WTC11 (cell line): Measurements from ENCODE around the gene ARIH2. TPM values are rescaled to one million over a fixed set of nuclear protein-coding genes. Genes with fewer than 3 reads are reported as not detected.

Experiments
- ATAC-seq: fragments of 200-7000 bp; cut with Tn5 transposase; 2 replicates; pipeline ENCODE4 v1.10.0; 2021; ENCODE audit warnings: mild to moderate bottlenecking, moderate library complexity
- CTCF ChIA-PET: fragments of 300-600 bp; sonication (Branson Sonifier 250); formaldehyde crosslinking; loops from one replicate; lab custom pipeline; 2021; ENCODE audit warnings: antibody characterized with exemption; lab: Charles Lee
- POLR2A ChIA-PET: fragments of 350-600 bp; sonication (Branson Sonifier 250); formaldehyde crosslinking; loops from one replicate; lab custom pipeline; 2021; ENCODE audit warnings: antibody characterized with exemption; lab: Charles Lee
- DNase-seq: peaks from one replicate; pipeline ENCODE4 v3.0.0; 2021; ENCODE audit warnings: low spot score
- H3K27ac Mint-ChIP-seq: 2 replicates; pipeline ENCODE4 v1.8.0; 2021; ENCODE audit warnings: mixed read lengths
- H3K27me3 Mint-ChIP-seq: 2 replicates; pipeline ENCODE4 v1.8.0; 2021; ENCODE audit warnings: low read depth, mild to moderate bottlenecking, moderate library complexity, mixed read lengths
- H3K36me3 Mint-ChIP-seq: 2 replicates; pipeline ENCODE4 v1.8.0; 2021; ENCODE audit warnings: mixed read lengths
- H3K4me1 Mint-ChIP-seq: 2 replicates; pipeline ENCODE4 v1.8.0; 2022; ENCODE audit warnings: mixed read lengths
- H3K4me3 Mint-ChIP-seq: 2 replicates; pipeline ENCODE4 v1.8.0; 2021; ENCODE audit warnings: mild to moderate bottlenecking, moderate library complexity, mixed read lengths
- H3K9me3 Mint-ChIP-seq: 2 replicates; pipeline ENCODE4 v1.8.0; 2021; ENCODE audit warnings: mixed read lengths
- ARID4B ChIP-seq: sonication (generic); formaldehyde crosslinking; IDR thresholded peaks from 2 replicates; pipeline ENCODE4 v1.8.0; 2023; ENCODE audit warnings: missing genetic modification reagents, mild to moderate bottlenecking, borderline replicate concordance
- CBFB ChIP-seq: sonication (generic); formaldehyde crosslinking; IDR thresholded peaks from 2 replicates; pipeline ENCODE4 v1.8.1; 2022; ENCODE audit warnings: mild to moderate bottlenecking, low read depth, missing genetic modification reagents
- GRHL2 ChIP-seq: fragments of 250-450 bp; sonication (Bioruptor Pico); IDR thresholded peaks from 2 replicates; pipeline ENCODE4 v1.8.0; 2022; ENCODE audit warnings: mild to moderate bottlenecking, moderate library complexity; ENCODE audit not compliant: insufficient replicate concordance, severe bottlenecking
- IRF2 ChIP-seq: sonication (generic); formaldehyde crosslinking; IDR thresholded peaks from 2 replicates; pipeline ENCODE4 v1.8.0; 2022; ENCODE audit warnings: low read depth, missing genetic modification reagents, borderline replicate concordance
- NR3C1 ChIP-seq: sonication (generic); formaldehyde crosslinking; conservative IDR thresholded peaks from 2 replicates; pipeline ENCODE4 v1.8.1; 2023; ENCODE audit warnings: low read depth, mild to moderate bottlenecking, missing genetic modification reagents
- SMAD3 ChIP-seq: sonication (generic); formaldehyde crosslinking; IDR thresholded peaks from 2 replicates; pipeline ENCODE4 v1.8.0; 2022; ENCODE audit warnings: missing genetic modification reagents, mild to moderate bottlenecking, borderline replicate concordance
- ZNF121 ChIP-seq: sonication (generic); formaldehyde crosslinking; IDR thresholded peaks from 2 replicates; pipeline ENCODE4 v1.8.0; 2023; ENCODE audit warnings: missing genetic modification reagents
- ZNF219 ChIP-seq: sonication (generic); formaldehyde crosslinking; IDR thresholded peaks from 2 replicates; pipeline ENCODE4 v1.8.0; 2023; ENCODE audit warnings: missing genetic modification reagents, mild to moderate bottlenecking, borderline replicate concordance
- ZNF232 ChIP-seq: sonication (generic); formaldehyde crosslinking; IDR thresholded peaks from 2 replicates; pipeline ENCODE4 v1.8.0; 2022; ENCODE audit warnings: mild to moderate bottlenecking, missing genetic modification reagents
- ZNF416 ChIP-seq: fragments of 250-450 bp; sonication (Bioruptor Pico); IDR thresholded peaks from 2 replicates; pipeline ENCODE4 v1.9.0; 2021; ENCODE audit warnings: mild to moderate bottlenecking, inconsistent platforms
- total RNA-seq: library from RNA; stranded (reverse); gene quantifications from 3 replicates; pipeline ENCODE4 v1.2.3, GENCODE V29; 2021
- TF ChIP-seq, protein P1 (sequence below): sonication (generic); formaldehyde crosslinking; IDR thresholded peaks from 2 replicates; pipeline ENCODE4 v1.8.1; 2023; ENCODE audit warnings: mild to moderate bottlenecking, missing genetic modification reagents, borderline replicate concordance
- TF ChIP-seq, protein P2 (sequence below): sonication (generic); formaldehyde crosslinking; IDR thresholded peaks from 2 replicates; pipeline ENCODE4 v1.8.0; 2023; ENCODE audit warnings: mild to moderate bottlenecking, missing genetic modification reagents
- TF ChIP-seq, protein P3 (sequence below): sonication (generic); formaldehyde crosslinking; conservative IDR thresholded peaks from 2 replicates; pipeline ENCODE4 v1.8.1; 2022; ENCODE audit warnings: mild to moderate bottlenecking, missing genetic modification reagents

The ARIH2 gene
- total RNA-seq, 1 experiment from 2014 or later: 134 TPM

GRCh38 chr3:48957006-48957705, 38.5 kb downstream of the ARIH2 start:
- peaks cover 17% of the 10 kb centered on the region for H3K4me1 Mint-ChIP-seq
- no peak for DNase-seq
- ChIA-PET CTCF (interaction anchor here (1.1 to 1.5 kb wide), 2 partner anchors 65 to 399 kb away, joined by 3 read pairs; partner anchors contain the start of gene NDUFAF3), POLR2A (no interaction called here)
- H3K4me3 Mint-ChIP-seq: no peak overlapping the region
- TF ChIP-seq ZNF219 (CRISPR knock-in tag) (no peak), ZNF232 (no peak), CBFB (no peak), ARID4B (CRISPR knock-in tag) (no peak), SMAD3 (CRISPR knock-in tag) (no peak), NR3C1 (no peak), ZNF121 (CRISPR knock-in tag) (no peak), IRF2 (CRISPR knock-in tag) (no peak), GRHL2 (CRISPR knock-in tag) (no peak), ZNF416 (CRISPR knock-in tag) (no peak)
- TF ChIP-seq, protein P1, sequence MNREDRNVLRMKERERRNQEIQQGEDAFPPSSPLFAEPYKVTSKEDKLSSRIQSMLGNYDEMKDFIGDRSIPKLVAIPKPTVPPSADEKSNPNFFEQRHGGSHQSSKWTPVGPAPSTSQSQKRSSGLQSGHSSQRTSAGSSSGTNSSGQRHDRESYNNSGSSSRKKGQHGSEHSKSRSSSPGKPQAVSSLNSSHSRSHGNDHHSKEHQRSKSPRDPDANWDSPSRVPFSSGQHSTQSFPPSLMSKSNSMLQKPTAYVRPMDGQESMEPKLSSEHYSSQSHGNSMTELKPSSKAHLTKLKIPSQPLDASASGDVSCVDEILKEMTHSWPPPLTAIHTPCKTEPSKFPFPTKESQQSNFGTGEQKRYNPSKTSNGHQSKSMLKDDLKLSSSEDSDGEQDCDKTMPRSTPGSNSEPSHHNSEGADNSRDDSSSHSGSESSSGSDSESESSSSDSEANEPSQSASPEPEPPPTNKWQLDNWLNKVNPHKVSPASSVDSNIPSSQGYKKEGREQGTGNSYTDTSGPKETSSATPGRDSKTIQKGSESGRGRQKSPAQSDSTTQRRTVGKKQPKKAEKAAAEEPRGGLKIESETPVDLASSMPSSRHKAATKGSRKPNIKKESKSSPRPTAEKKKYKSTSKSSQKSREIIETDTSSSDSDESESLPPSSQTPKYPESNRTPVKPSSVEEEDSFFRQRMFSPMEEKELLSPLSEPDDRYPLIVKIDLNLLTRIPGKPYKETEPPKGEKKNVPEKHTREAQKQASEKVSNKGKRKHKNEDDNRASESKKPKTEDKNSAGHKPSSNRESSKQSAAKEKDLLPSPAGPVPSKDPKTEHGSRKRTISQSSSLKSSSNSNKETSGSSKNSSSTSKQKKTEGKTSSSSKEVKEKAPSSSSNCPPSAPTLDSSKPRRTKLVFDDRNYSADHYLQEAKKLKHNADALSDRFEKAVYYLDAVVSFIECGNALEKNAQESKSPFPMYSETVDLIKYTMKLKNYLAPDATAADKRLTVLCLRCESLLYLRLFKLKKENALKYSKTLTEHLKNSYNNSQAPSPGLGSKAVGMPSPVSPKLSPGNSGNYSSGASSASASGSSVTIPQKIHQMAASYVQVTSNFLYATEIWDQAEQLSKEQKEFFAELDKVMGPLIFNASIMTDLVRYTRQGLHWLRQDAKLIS (CRISPR knock-in tag): no peak
- TF ChIP-seq, protein P2, sequence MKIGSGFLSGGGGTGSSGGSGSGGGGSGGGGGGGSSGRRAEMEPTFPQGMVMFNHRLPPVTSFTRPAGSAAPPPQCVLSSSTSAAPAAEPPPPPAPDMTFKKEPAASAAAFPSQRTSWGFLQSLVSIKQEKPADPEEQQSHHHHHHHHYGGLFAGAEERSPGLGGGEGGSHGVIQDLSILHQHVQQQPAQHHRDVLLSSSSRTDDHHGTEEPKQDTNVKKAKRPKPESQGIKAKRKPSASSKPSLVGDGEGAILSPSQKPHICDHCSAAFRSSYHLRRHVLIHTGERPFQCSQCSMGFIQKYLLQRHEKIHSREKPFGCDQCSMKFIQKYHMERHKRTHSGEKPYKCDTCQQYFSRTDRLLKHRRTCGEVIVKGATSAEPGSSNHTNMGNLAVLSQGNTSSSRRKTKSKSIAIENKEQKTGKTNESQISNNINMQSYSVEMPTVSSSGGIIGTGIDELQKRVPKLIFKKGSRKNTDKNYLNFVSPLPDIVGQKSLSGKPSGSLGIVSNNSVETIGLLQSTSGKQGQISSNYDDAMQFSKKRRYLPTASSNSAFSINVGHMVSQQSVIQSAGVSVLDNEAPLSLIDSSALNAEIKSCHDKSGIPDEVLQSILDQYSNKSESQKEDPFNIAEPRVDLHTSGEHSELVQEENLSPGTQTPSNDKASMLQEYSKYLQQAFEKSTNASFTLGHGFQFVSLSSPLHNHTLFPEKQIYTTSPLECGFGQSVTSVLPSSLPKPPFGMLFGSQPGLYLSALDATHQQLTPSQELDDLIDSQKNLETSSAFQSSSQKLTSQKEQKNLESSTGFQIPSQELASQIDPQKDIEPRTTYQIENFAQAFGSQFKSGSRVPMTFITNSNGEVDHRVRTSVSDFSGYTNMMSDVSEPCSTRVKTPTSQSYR: no peak
- TF ChIP-seq, protein P3, sequence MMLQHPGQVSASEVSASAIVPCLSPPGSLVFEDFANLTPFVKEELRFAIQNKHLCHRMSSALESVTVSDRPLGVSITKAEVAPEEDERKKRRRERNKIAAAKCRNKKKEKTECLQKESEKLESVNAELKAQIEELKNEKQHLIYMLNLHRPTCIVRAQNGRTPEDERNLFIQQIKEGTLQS: no peak
- H3K9me3 Mint-ChIP-seq: no peaks in the 10 kb centered on the region
- no peak for ATAC-seq
- H3K27ac Mint-ChIP-seq: peak overlapping the region; percentile 43; the same call in 1 of the 2 replicates
- H3K27me3 Mint-ChIP-seq: no peaks in the 10 kb centered on the region
- H3K36me3 Mint-ChIP-seq: peaks cover 24% of the 10 kb centered on the region
